ENCODE results near the gene EHMT1. TPM values are rescaled to one million over a fixed set of nuclear protein-coding genes. Genes with fewer than 3 reads are reported as not detected.
A peak's percentile ranks its signal among the peaks of the same experiment; 100 is the strongest.
"Not testable (repeated sequence)": the region's sequence is repeated elsewhere in the genome, so short reads cannot be mapped to it uniquely, and the experiment has no call there.

EHMT1 gene
- total RNA-seq, 1 experiment from 2014 or later, result 112 TPM

- peak overlapping the region; percentile 85 to 97 (median 97) for H3K27ac Mint-ChIP-seq
- no CpG with 5 or more reads among the region's 10 CpGs for WGBS (ENCODE audit: extremely low coverage, insufficient read length, low lambda C conversion rate)
- peaks cover 1% of the 10 kb centered on the region; the same call in 1 of the 2 replicates for H3K27me3 Mint-ChIP-seq (ENCODE audit: low read depth)
- Histone ChIP-seq H3K27me3 (ENCODE audit: insufficient read depth, low read length) (no peaks in the 10 kb centered on the region), H3K9me3 (ENCODE audit: control insufficient read depth, low read depth, low read length) (peaks cover 2% of the 10 kb centered on the region), H3T11ph (ENCODE audit: low read length) (no peak overlapping the region), H2BK5ac (ENCODE audit: insufficient read length, low read length) (no peak overlapping the region), H3K14ac (ENCODE audit: insufficient read depth, low read length) (no peak overlapping the region; the same call in 1 of the 2 replicates), H3K79me2 (ENCODE audit: insufficient read depth, low read length) (peaks cover 20% of the 10 kb centered on the region; the same call in 1 of the 2 replicates), H2BK120ac (ENCODE audit: low read depth, low read length, poor library complexity, severe bottlenecking) (no peak overlapping the region), H4K8ac (replicated peaks; ENCODE audit: insufficient read length, low read depth, low read length) (no peak overlapping the region), H3K56ac (ENCODE audit: insufficient read length, low read depth, low read length) (no peak overlapping the region), H3K9ac (ENCODE audit: extremely low read depth, insufficient read length, low read length) (no peak overlapping the region), H3K4me2 (ENCODE audit: insufficient read depth, insufficient read length, low read length) (no peak overlapping the region), H4K91ac (ENCODE audit: insufficient read length, low read depth, low read length) (no peak overlapping the region), H2BK20ac (ENCODE audit: low read depth, low read length, poor library complexity, severe bottlenecking) (no peak overlapping the region), H2AK5ac (ENCODE audit: insufficient read length, low read length) (no peak overlapping the region), H3K4ac (ENCODE audit: low read depth, low read length) (no peak overlapping the region), H4K5ac (ENCODE audit: insufficient read length, low read depth, low read length) (no peak overlapping the region), H3K79me1 (ENCODE audit: insufficient read depth, low read depth, low read length, poor library complexity, severe bottlenecking) (no peaks in the 10 kb centered on the region), H2AFZ (ENCODE audit: low read length) (no peak overlapping the region), H4K20me1 (ENCODE audit: control insufficient read depth, insufficient read depth, insufficient read length) (no peaks in the 10 kb centered on the region), H2BK12ac (ENCODE audit: insufficient read length, low read depth, low read length) (no peak overlapping the region), H3K18ac (ENCODE audit: insufficient read length, low read depth, low read length) (no peak overlapping the region), H3K23ac (ENCODE audit: insufficient read length, low read depth, low read length) (no peak overlapping the region), H3K27ac (ENCODE audit: insufficient read length, low read depth, low read length) (no peak overlapping the region), H3K23me2 (ENCODE audit: insufficient read length, low read depth, low read length, poor library complexity, severe bottlenecking) (no peaks in the 10 kb centered on the region), H3K4me1 (ENCODE audit: insufficient read depth, low read length) (no peaks in the 10 kb centered on the region), H2BK15ac (ENCODE audit: low read depth, low read length) (no peak overlapping the region)
- peaks cover 58 to 77% (median 61%) of the 10 kb centered on the region in 3 experiments for H3K36me3 Mint-ChIP-seq (ENCODE audit: insufficient read depth in 1 of 3, low read depth in 3 of 3)
- peaks cover 31 to 33% of the 10 kb centered on the region in 2 experiments for H3K4me1 Mint-ChIP-seq
- peaks cover 16 to 28% of the 10 kb centered on the region in 2 experiments for H3K9me3 Mint-ChIP-seq
- TF ChIP-seq CTCF (conservative IDR thresholded peaks at IDR 0.05), result no peak
- DNase-seq, result no peak
- no peak overlapping the region for H3K4me3 Mint-ChIP-seq
Observed at GRCh38 chr9:137722481-137722880, 103.7 kb downstream of the EHMT1 start.

- H3K56ac ChIP-seq (ENCODE audit: insufficient read length, low read depth, low read length); H3K4me2 ChIP-seq (ENCODE audit: insufficient read depth, insufficient read length, low read length); H3K27ac ChIP-seq (ENCODE audit: insufficient read length, low read depth, low read length); H3K27me3 Mint-ChIP-seq (ENCODE audit: low read depth); H3K79me1 ChIP-seq (ENCODE audit: insufficient read depth, low read depth, low read length, poor library complexity, severe bottlenecking); H3K27me3 ChIP-seq (ENCODE audit: insufficient read depth, low read length); H2BK15ac ChIP-seq (ENCODE audit: low read depth, low read length); H4K5ac ChIP-seq (ENCODE audit: insufficient read length, low read depth, low read length); H3K18ac ChIP-seq (ENCODE audit: insufficient read length, low read depth, low read length); H3K4ac ChIP-seq (ENCODE audit: low read depth, low read length); H3K23me2 ChIP-seq (ENCODE audit: insufficient read length, low read depth, low read length, poor library complexity, severe bottlenecking); H2AK5ac ChIP-seq (ENCODE audit: insufficient read length, low read length); H2BK5ac ChIP-seq (ENCODE audit: insufficient read length, low read length); H4K20me1 ChIP-seq (ENCODE audit: control insufficient read depth, insufficient read depth, insufficient read length); H2BK12ac ChIP-seq (ENCODE audit: insufficient read length, low read depth, low read length); H2AFZ ChIP-seq (ENCODE audit: low read length); H3K14ac ChIP-seq (ENCODE audit: insufficient read depth, low read length); H3K4me3 Mint-ChIP-seq; H2BK120ac ChIP-seq (ENCODE audit: low read depth, low read length, poor library complexity, severe bottlenecking); H4K91ac ChIP-seq (ENCODE audit: insufficient read length, low read depth, low read length); H3T11ph ChIP-seq (ENCODE audit: low read length); H4K8ac ChIP-seq (replicated peaks; ENCODE audit: insufficient read length, low read depth, low read length); DNase-seq; H3K9me3 ChIP-seq (ENCODE audit: control insufficient read depth, low read depth, low read length); H3K23ac ChIP-seq (ENCODE audit: insufficient read length, low read depth, low read length); H3K4me1 ChIP-seq (ENCODE audit: insufficient read depth, low read length); H2BK20ac ChIP-seq (ENCODE audit: low read depth, low read length, poor library complexity, severe bottlenecking); H3K9ac ChIP-seq (ENCODE audit: extremely low read depth, insufficient read length, low read length): not testable (repeated sequence)
- Mint-ChIP-seq H3K9me3 (peaks cover 9 to 19% of the 10 kb centered on the region in 2 experiments), H3K4me1 (peaks cover 31 to 33% of the 10 kb centered on the region in 2 experiments), H3K36me3 (ENCODE audit: insufficient read depth in 1 of 3, low read depth in 3 of 3) (peaks cover 49 to 75% (median 60%) of the 10 kb centered on the region in 3 experiments), H3K27ac (peak overlapping the region; percentile 91 to 97 (median 95); a peak in 5 of 7 replicates)
- no CpG with 5 or more reads among the region's 13 CpGs for WGBS (ENCODE audit: extremely low coverage, insufficient read length, low lambda C conversion rate)
- peaks cover 20% of the 10 kb centered on the region; the same call in 1 of the 2 replicates for H3K79me2 ChIP-seq (ENCODE audit: insufficient read depth, low read length)
Observed at GRCh38 chr9:137723356-137723755, 104.6 kb downstream of the EHMT1 start.

Measured in H9 (cell line).